ENCODE measurements around the gene VAPB.

GRCh38 chr20:58446960-58447265, 57.9 kb downstream of the VAPB start:
- TF ChIP-seq CTCF (tag by site-specific recombination; IDR thresholded peaks at IDR 0.05) (no peak), YY1 (tag by site-specific recombination; IDR thresholded peaks at IDR 0.05) (no peak), ZNF571 (tag by site-specific recombination; IDR thresholded peaks at IDR 0.05) (no peak), ZNF280D (tag by site-specific recombination; IDR thresholded peaks at IDR 0.05) (no peak), ZNF513 (tag by site-specific recombination; IDR thresholded peaks at IDR 0.05) (no peak), ZNF335 (tag by site-specific recombination; conservative IDR thresholded peaks at IDR 0.05) (no peak), ZNF10 (tag by site-specific recombination; IDR thresholded peaks at IDR 0.05) (no peak), OVOL3 (tag by site-specific recombination; IDR thresholded peaks at IDR 0.05) (no peak), ZNF561 (tag by site-specific recombination; IDR thresholded peaks at IDR 0.05; ENCODE audit: borderline replicate concordance) (no peak), KLF16 (tag by site-specific recombination; IDR thresholded peaks at IDR 0.05) (no peak), ZNF777 (tag by site-specific recombination; IDR thresholded peaks at IDR 0.05; ENCODE audit: borderline replicate concordance) (no peak)
- TF ChIP-seq, protein P1, sequence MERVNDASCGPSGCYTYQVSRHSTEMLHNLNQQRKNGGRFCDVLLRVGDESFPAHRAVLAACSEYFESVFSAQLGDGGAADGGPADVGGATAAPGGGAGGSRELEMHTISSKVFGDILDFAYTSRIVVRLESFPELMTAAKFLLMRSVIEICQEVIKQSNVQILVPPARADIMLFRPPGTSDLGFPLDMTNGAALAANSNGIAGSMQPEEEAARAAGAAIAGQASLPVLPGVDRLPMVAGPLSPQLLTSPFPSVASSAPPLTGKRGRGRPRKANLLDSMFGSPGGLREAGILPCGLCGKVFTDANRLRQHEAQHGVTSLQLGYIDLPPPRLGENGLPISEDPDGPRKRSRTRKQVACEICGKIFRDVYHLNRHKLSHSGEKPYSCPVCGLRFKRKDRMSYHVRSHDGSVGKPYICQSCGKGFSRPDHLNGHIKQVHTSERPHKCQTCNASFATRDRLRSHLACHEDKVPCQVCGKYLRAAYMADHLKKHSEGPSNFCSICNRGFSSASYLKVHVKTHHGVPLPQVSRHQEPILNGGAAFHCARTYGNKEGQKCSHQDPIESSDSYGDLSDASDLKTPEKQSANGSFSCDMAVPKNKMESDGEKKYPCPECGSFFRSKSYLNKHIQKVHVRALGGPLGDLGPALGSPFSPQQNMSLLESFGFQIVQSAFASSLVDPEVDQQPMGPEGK (tag by site-specific recombination; IDR thresholded peaks at IDR 0.05): no peak
- TF ChIP-seq, protein P2, sequence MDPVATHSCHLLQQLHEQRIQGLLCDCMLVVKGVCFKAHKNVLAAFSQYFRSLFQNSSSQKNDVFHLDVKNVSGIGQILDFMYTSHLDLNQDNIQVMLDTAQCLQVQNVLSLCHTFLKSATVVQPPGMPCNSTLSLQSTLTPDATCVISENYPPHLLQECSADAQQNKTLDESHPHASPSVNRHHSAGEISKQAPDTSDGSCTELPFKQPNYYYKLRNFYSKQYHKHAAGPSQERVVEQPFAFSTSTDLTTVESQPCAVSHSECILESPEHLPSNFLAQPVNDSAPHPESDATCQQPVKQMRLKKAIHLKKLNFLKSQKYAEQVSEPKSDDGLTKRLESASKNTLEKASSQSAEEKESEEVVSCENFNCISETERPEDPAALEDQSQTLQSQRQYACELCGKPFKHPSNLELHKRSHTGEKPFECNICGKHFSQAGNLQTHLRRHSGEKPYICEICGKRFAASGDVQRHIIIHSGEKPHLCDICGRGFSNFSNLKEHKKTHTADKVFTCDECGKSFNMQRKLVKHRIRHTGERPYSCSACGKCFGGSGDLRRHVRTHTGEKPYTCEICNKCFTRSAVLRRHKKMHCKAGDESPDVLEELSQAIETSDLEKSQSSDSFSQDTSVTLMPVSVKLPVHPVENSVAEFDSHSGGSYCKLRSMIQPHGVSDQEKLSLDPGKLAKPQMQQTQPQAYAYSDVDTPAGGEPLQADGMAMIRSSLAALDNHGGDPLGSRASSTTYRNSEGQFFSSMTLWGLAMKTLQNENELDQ (tag by site-specific recombination; IDR thresholded peaks at IDR 0.05; ENCODE audit: low read depth): no peak
- TF ChIP-seq, protein P3, sequence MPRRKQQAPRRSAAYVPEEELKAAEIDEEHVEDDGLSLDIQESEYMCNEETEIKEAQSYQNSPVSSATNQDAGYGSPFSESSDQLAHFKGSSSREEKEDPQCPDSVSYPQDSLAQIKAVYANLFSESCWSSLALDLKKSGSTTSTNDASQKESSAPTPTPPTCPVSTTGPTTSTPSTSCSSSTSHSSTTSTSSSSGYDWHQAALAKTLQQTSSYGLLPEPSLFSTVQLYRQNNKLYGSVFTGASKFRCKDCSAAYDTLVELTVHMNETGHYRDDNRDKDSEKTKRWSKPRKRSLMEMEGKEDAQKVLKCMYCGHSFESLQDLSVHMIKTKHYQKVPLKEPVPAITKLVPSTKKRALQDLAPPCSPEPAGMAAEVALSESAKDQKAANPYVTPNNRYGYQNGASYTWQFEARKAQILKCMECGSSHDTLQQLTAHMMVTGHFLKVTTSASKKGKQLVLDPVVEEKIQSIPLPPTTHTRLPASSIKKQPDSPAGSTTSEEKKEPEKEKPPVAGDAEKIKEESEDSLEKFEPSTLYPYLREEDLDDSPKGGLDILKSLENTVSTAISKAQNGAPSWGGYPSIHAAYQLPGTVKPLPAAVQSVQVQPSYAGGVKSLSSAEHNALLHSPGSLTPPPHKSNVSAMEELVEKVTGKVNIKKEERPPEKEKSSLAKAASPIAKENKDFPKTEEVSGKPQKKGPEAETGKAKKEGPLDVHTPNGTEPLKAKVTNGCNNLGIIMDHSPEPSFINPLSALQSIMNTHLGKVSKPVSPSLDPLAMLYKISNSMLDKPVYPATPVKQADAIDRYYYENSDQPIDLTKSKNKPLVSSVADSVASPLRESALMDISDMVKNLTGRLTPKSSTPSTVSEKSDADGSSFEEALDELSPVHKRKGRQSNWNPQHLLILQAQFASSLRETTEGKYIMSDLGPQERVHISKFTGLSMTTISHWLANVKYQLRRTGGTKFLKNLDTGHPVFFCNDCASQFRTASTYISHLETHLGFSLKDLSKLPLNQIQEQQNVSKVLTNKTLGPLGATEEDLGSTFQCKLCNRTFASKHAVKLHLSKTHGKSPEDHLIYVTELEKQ (tag by site-specific recombination; IDR thresholded peaks at IDR 0.05; ENCODE audit: borderline replicate concordance): no peak

All from HEK293 (cell line).